ENCODE measurements around the gene PIGO. TPM values are rescaled to one million over a fixed set of nuclear protein-coding genes. Genes with fewer than 3 reads are reported as not detected.
A peak's percentile ranks its signal among the peaks of the same experiment; 100 is the strongest.

The PIGO gene
- total and polyA plus RNA-seq, 4 experiments from 2014 or later, result 17.9 to 29.7 (median 24.3) TPM

DNA sequence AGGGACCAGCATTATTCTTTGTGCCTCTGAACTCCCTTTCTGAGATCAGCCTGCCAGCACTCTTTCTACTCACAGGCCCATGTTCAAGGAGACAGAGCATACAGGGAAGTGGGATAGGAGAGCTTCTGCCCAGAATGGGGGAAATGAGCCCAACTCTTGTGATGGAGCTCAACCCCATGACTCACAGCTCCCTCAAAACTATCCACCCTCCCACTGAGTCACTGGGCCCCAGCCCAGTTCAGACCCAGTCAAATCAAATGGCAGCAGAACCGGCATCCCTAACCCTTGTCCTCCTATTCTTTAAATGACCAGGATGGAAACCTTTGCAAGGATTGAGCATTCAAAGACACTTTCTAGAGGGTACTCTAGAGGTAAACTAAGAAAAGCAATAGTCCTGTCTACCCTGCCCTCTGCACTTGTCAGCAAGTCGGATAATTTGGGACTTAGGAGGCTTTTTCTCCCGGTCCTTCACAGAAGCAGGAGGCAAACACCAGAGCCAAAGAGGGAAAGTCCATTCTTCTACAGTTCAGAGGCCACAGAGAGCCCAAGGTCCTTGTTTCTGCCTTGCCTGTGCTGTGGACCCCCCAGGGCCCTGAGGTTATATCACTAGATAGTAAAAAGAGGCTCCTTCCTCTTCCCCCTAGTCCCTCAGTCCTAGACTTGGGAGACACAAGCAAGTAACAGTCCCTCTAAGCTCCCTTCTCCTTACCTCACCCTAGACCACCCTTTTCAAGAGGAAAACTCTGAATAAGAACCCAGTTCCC, 16.0 kb upstream of the PIGO start:
- peak overlapping the region; percentile 83 to 96 (median 91) for H3K27ac Mint-ChIP-seq
- no peaks in the 10 kb centered on the region for H3K9me3 Mint-ChIP-seq
- no peaks in the 10 kb centered on the region for H3K27me3 ChIP-seq (ENCODE audit: insufficient read depth, low read length)
- no peaks in the 10 kb centered on the region for H3K27me3 Mint-ChIP-seq
- peaks cover 46 to 71% (median 53%) of the 10 kb centered on the region in 4 donors for H3K4me1 Mint-ChIP-seq
- intact Hi-C loops (cut with micrococcal nuclease), result loop anchor here (5.0 kb wide), 2 partner anchors 545 to 635 kb away; partner anchors contain the start of genes CCDC107, GBA2, RGP1 and RMRP
- peaks cover 0 to 4% of the 10 kb centered on the region in 2 donors for H3K36me3 Mint-ChIP-seq
- H3K4me3 ChIP-seq (ENCODE audit: low read length in 2 of 2), result peak overlapping the region; percentile 47 to 54
- peaks cover 7% of the 10 kb centered on the region for H3K36me3 ChIP-seq (ENCODE audit: insufficient read depth, low read length)
- H3K27ac ChIP-seq (ENCODE audit: low read depth, low read length), result peak overlapping the region; percentile 58
- ChIA-PET CTCF (ENCODE audit: partially characterized antibody) (interaction anchor here (1.0 to 2.7 kb wide), 3 partner anchors 9 to 40 kb away, joined by 5 to 18 read pairs (median 5); partner anchors contain the start of genes PIGO, STOML2 and VCP), POLR2A (ENCODE audit: partially characterized antibody) (interaction anchor here (1.0 to 3.4 kb wide), 6 partner anchors 11 to 537 kb away, joined by 3 to 38 read pairs (median 18); partner anchors contain the start of genes FANCG, PIGO, STOML2 and VCP)
- no peak for DNase-seq
- no peaks in the 10 kb centered on the region for H3K9me3 ChIP-seq (ENCODE audit: control insufficient read depth in 1 of 2, low read length in 2 of 2)
- peaks cover 61% of the 10 kb centered on the region for H3K4me1 ChIP-seq (ENCODE audit: insufficient read depth, low read length)
- peak overlapping the region in 7 of 8 donors; percentile 75 to 94 (median 81) for H3K4me3 Mint-ChIP-seq

- peaks cover 0 to 3% of the 10 kb centered on the region in 2 donors for H3K36me3 Mint-ChIP-seq
- ChIA-PET POLR2A (ENCODE audit: partially characterized antibody) (interaction anchor here (1.0 to 3.4 kb wide), 9 partner anchors 10 to 621 kb away, joined by 3 to 38 read pairs (median 5); partner anchors contain the start of genes CREB3, FANCG, PIGO and STOML2), CTCF (ENCODE audit: partially characterized antibody) (interaction anchor here (0.6 to 2.7 kb wide), 3 partner anchors 8 to 31 kb away, joined by 3 to 18 read pairs (median 5); partner anchors contain the start of genes FANCG, PIGO and STOML2)
- Histone ChIP-seq H3K27me3 (ENCODE audit: insufficient read depth, low read length) (no peaks in the 10 kb centered on the region), H3K27ac (ENCODE audit: low read depth, low read length) (peak overlapping the region; percentile 82), H3K9me3 (ENCODE audit: control insufficient read depth in 1 of 2, low read length in 2 of 2) (no peaks in the 10 kb centered on the region), H3K36me3 (ENCODE audit: insufficient read depth, low read length) (peaks cover 14% of the 10 kb centered on the region), H3K4me3 (ENCODE audit: low read length in 2 of 2) (peak overlapping the region; percentile 47 to 54), H3K4me1 (ENCODE audit: insufficient read depth, low read length) (peaks cover 52% of the 10 kb centered on the region)
- peak; percentile 91 to 98 (median 94) for DNase-seq
- H3K27me3 Mint-ChIP-seq, result no peaks in the 10 kb centered on the region
- peaks cover 41 to 63% (median 47%) of the 10 kb centered on the region in 4 donors for H3K4me1 Mint-ChIP-seq
- H3K27ac Mint-ChIP-seq, result peak overlapping the region; percentile 88 to 96 (median 91)
- H3K4me3 Mint-ChIP-seq, result peak overlapping the region; percentile 67 to 94 (median 81)
- H3K9me3 Mint-ChIP-seq, result no peaks in the 10 kb centered on the region
- intact Hi-C loops (cut with micrococcal nuclease), result loop anchor here (1.0 to 5.0 kb wide), 7 partner anchors 8 to 636 kb away; partner anchors contain the start of genes CCDC107, DNAJB5, GBA2 and RGP1
These were observed 14.9 kb upstream of the PIGO start for GRCh38 chr9:35111001-35111933.

DNA sequence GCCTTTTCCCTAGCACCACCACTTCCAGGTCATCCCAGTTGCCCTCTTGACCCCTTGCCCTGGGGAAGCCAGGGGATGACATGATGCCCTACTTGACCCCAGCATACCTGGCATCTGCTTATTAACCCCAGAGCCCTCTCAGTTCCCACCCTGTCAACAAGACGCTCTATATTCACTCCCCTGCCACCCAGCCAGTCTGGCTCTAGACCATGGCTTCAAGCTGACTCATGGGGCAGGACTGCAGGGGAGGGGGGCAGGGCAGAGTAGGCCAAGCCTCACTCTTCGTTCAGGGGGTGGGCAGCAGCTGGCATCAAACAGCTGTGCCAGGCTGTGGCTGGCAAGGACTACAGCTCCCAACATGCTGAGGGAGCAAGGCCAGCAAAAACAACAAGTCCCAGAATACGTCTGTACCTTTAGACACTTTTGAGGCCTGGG, 14.0 kb upstream of the PIGO start:
- intact Hi-C loops (cut with micrococcal nuclease), result loop anchor here (5.0 kb wide), 2 partner anchors 547 to 637 kb away; partner anchors contain the start of genes CCDC107, GBA2, RGP1 and RMRP
- Histone ChIP-seq H3K4me3 (ENCODE audit: low read length in 2 of 2) (no peak overlapping the region), H3K27ac (ENCODE audit: low read depth, low read length) (peak overlapping the region; percentile 82), H3K27me3 (ENCODE audit: insufficient read depth, low read length) (no peaks in the 10 kb centered on the region), H3K36me3 (ENCODE audit: insufficient read depth, low read length) (peaks cover 18% of the 10 kb centered on the region), H3K4me1 (ENCODE audit: insufficient read depth, low read length) (peaks cover 50% of the 10 kb centered on the region), H3K9me3 (ENCODE audit: control insufficient read depth in 1 of 2, low read length in 2 of 2) (no peaks in the 10 kb centered on the region)
- Mint-ChIP-seq H3K4me1 (peaks cover 38 to 53% (median 43%) of the 10 kb centered on the region in 4 donors), H3K36me3 (peaks cover 5 to 11% of the 10 kb centered on the region in 2 donors), H3K4me3 (peak overlapping the region in 6 of 8 donors; percentile 22 to 94 (median 80)), H3K27ac (peak overlapping the region in 6 of 7 donors; percentile 22 to 95 (median 90)), H3K9me3 (no peaks in the 10 kb centered on the region), H3K27me3 (no peaks in the 10 kb centered on the region)
- DNase-seq, result no peak
- ChIA-PET POLR2A (ENCODE audit: partially characterized antibody) (interaction anchor here (1.0 to 3.4 kb wide), 8 partner anchors 9 to 622 kb away, joined by 3 to 38 read pairs (median 10); partner anchors contain the start of genes CREB3, FANCG, PIGO and STOML2), CTCF (ENCODE audit: partially characterized antibody) (interaction anchor here (2.7 kb wide), 1 partner anchor 14 kb away, joined by 18 read pairs; the partner anchor contains the start of gene PIGO)

- Mint-ChIP-seq H3K9me3 (no peaks in the 10 kb centered on the region), H3K4me3 (peak overlapping the region in 1 of 8 donors; percentile 35), H3K36me3 (peaks cover 8 to 13% of the 10 kb centered on the region in 2 donors), H3K27me3 (no peaks in the 10 kb centered on the region), H3K4me1 (peaks cover 28 to 40% (median 32%) of the 10 kb centered on the region in 4 donors), H3K27ac (peak overlapping the region in 2 of 7 donors; percentile 18 to 53)
- Histone ChIP-seq H3K36me3 (ENCODE audit: insufficient read depth, low read length) (peaks cover 18% of the 10 kb centered on the region), H3K4me1 (ENCODE audit: insufficient read depth, low read length) (peaks cover 37% of the 10 kb centered on the region), H3K9me3 (ENCODE audit: control insufficient read depth in 1 of 2, low read length in 2 of 2) (no peaks in the 10 kb centered on the region), H3K27ac (ENCODE audit: low read depth, low read length) (no peak overlapping the region), H3K4me3 (ENCODE audit: low read length in 2 of 2) (no peak overlapping the region), H3K27me3 (ENCODE audit: insufficient read depth, low read length) (no peaks in the 10 kb centered on the region)
- POLR2A ChIA-PET (ENCODE audit: partially characterized antibody), result interaction anchor here (1.1 kb wide), 1 partner anchor 13 kb away, joined by 3 read pairs; the partner anchor contains the start of gene PIGO
- CTCF ChIA-PET (ENCODE audit: partially characterized antibody), result interaction anchor here (1.2 to 1.7 kb wide), 2 partner anchors 8 to 30 kb away, joined by 5 to 7 read pairs; partner anchors contain the start of gene FANCG
- DNase-seq, result no peak
- intact Hi-C loops (cut with micrococcal nuclease), result no loop called here
These were observed 12.7 kb upstream of the PIGO start for GRCh38 chr9:35108946-35109575.

DNA sequence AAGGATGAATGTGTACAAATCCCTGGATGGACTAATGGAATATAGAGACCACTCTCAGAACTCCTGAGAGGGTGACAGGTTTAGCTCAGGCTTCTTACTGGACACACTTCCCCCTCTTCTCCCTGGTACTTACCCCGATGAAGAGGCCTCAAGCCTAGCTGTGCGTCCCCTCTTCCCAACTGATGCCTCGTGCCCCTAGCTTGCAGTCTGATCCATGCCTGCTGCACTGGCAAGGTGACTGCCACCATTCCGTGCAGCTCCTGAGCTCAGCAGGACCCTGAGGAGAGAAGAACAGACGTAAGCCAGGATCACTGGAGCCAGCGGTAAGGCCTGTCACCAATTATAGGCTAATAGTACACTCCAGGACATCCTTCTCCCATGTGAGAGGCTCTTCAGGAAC, 12.1 kb upstream of the PIGO start:
- peaks cover 8 to 15% of the 10 kb centered on the region in 2 donors for H3K36me3 Mint-ChIP-seq
- H3K27me3 Mint-ChIP-seq, result no peaks in the 10 kb centered on the region
- Histone ChIP-seq H3K36me3 (ENCODE audit: insufficient read depth, low read length) (peaks cover 18% of the 10 kb centered on the region), H3K27me3 (ENCODE audit: insufficient read depth, low read length) (no peaks in the 10 kb centered on the region), H3K4me1 (ENCODE audit: insufficient read depth, low read length) (peaks cover 35% of the 10 kb centered on the region), H3K9me3 (ENCODE audit: control insufficient read depth in 1 of 2, low read length in 2 of 2) (no peaks in the 10 kb centered on the region), H3K27ac (ENCODE audit: low read depth, low read length) (no peak overlapping the region), H3K4me3 (ENCODE audit: low read length in 2 of 2) (no peak overlapping the region)
- DNase-seq, result no peak
- H3K9me3 Mint-ChIP-seq, result no peaks in the 10 kb centered on the region
- H3K4me1 Mint-ChIP-seq, result peaks cover 25 to 38% (median 30%) of the 10 kb centered on the region in 4 donors
- ChIA-PET POLR2A (ENCODE audit: partially characterized antibody) (no interaction called here), CTCF (ENCODE audit: partially characterized antibody) (interaction anchor here (1.2 to 1.7 kb wide), 2 partner anchors 8 to 29 kb away, joined by 5 to 7 read pairs; partner anchors contain the start of gene FANCG)
- intact Hi-C loops (cut with micrococcal nuclease), result no loop called here
- H3K27ac Mint-ChIP-seq, result peak overlapping the region in 1 of 7 donors; percentile 18
- H3K4me3 Mint-ChIP-seq, result no peak overlapping the region

Data from CD4-positive, alpha-beta memory T cell (primary cell).